Measurements from ENCODE around the gene NCEH1. TPM values are rescaled to one million over a fixed set of nuclear protein-coding genes. Genes with fewer than 3 reads are reported as not detected.

The NCEH1 gene
- total RNA-seq, 1 experiment from 2014 or later, result 4.7 TPM

DNA sequence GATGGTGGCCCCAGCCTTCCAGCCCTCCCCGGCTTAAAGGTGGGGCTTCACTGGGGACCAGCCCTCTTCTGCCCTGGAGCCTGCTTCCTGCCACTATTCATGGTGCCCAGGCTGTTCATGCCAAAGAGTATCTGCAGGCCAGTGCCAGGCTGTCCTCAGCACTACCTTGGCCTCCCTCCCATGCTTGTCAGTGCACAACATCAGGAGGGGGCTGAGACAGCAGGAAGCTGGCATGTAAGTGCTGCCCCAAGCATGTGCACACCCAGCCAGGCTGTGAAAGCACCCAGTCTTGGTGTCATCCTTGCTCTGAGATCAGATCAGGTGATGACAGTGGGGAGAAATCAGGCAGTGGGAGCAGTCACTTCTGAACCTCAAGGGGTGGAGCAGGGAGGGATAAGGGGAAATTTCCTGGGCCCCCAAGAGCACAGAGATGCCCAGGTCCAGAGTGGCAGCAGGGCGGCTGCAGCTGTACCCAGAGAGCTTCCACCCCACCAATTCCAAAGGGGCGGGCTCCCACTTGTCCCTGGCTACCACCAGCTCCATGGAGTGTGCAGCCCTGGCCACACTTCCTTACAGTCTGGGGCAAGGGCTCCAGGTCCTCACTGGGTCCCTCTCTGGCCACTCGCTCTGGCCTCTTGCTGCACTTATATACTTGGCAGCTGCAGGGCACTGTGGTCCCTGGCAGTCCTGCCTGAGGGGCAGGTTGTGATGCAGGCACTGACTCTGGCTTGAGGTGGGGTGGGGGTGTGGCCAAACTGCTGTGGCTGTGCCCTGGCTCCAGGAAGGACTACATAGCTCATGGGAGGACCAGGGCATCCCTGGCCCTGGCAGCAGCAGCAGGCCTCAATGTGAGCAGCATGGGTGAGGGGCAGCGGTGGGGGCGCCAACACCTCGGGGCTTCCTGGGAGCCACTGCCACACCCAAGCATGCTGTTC, 96.3 kb downstream of the NCEH1 start:
- no peaks in the 10 kb centered on the region for H3K4me1 ChIP-seq (ENCODE audit: low read length)
- H2AFZ ChIP-seq (ENCODE audit: low read length), result no peak overlapping the region
- no peaks in the 10 kb centered on the region for H3K27me3 ChIP-seq (ENCODE audit: low read length)
- no peaks in the 10 kb centered on the region for H4K20me1 ChIP-seq (ENCODE audit: insufficient read depth, low read depth, low read length)
- no peak overlapping the region for H3K4me2 ChIP-seq (ENCODE audit: low read depth, low read length, poor library complexity, severe bottlenecking)
- no peak overlapping the region for H3K27ac ChIP-seq (ENCODE audit: low read length)
- no peak overlapping the region for H3K9ac ChIP-seq (ENCODE audit: low read length)
- no peaks in the 10 kb centered on the region for H3K36me3 ChIP-seq (ENCODE audit: insufficient read depth, low read length)
- DNase-seq, result no peak
- no peaks in the 10 kb centered on the region for H3K79me2 ChIP-seq (ENCODE audit: low read length)
- H3K9me3 ChIP-seq (ENCODE audit: low read length), result no peaks in the 10 kb centered on the region
- no peaks in the 10 kb centered on the region for H3K9me2 ChIP-seq (replicated peaks; ENCODE audit: insufficient read depth, low read length)
- no peak overlapping the region for H3K4me3 ChIP-seq (ENCODE audit: low read length)

DNA sequence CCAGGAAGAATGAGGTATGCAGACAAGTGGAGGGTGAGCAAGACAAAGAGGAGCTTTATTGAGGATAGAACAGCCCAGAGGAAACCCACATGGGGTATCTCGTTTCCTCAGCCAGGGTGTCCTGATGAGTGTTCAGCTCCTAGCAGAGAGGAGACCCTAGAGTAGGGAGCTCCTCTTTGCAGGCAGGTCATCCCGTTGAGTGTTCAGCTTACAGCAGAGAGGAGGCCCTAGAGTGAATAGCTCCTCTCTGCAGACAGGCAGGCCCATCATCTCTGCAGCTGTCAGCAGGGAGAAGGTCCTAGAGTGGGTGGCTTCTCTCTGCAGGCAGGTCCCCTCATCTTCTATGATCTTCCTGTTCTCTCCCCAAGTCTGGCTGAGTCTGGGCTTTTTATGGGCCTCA, 97.0 kb downstream of the NCEH1 start:
- no peaks in the 10 kb centered on the region for H3K36me3 ChIP-seq (ENCODE audit: insufficient read depth, low read length)
- no peaks in the 10 kb centered on the region for H3K79me2 ChIP-seq (ENCODE audit: low read length)
- H3K9me2 ChIP-seq (replicated peaks; ENCODE audit: insufficient read depth, low read length), result no peaks in the 10 kb centered on the region

DNA sequence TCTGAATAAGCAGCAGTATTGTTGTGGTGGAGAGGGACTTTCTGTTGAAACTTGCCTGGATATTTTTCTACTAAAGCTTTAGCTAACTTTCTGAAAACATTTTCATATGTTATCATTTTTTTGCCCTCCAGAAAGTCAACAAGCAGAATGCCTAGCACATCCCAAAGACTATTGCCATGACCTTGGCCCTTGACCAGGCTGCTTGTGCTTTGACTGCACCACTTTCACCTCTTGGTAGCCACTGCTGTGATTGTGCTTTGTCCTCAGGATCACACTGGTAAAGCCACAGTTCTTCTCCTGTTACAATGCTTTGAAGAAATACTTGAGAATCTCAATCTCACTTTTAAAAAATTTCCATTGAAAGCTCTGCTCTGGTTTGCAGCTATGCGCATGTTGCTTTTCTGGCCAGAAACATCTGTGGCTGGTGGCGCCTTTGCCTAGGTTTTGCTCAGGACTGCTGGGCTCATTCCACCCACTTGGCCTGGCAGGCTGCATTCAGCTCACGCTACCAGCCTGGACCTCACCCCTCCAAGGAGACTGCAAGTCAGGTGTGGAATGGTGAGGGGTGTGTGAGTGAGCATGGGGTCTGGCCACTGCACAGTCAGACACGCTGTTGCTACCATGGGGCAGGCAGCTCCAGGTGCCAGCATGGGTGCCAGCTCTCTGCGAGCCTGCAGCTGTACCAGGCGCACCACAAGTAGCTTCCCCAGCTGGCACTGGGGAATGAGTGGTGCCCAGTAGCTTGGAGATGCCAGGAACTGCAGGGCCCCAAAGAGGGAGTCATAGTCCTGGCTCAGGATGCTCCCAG, 97.8 kb downstream of the NCEH1 start:
- H2AFZ ChIP-seq (ENCODE audit: low read length), result no peak overlapping the region
- no peak overlapping the region for H3K27ac ChIP-seq (ENCODE audit: low read length)
- H3K9ac ChIP-seq (ENCODE audit: low read length), result no peak overlapping the region
- H3K4me2 ChIP-seq (ENCODE audit: low read depth, low read length, poor library complexity, severe bottlenecking), result no peak overlapping the region
- no peaks in the 10 kb centered on the region for H3K9me3 ChIP-seq (ENCODE audit: low read length)
- H3K4me1 ChIP-seq (ENCODE audit: low read length), result no peaks in the 10 kb centered on the region
- H3K79me2 ChIP-seq (ENCODE audit: low read length), result no peaks in the 10 kb centered on the region
- no peak overlapping the region for H3K4me3 ChIP-seq (ENCODE audit: low read length)
- no peaks in the 10 kb centered on the region for H3K9me2 ChIP-seq (replicated peaks; ENCODE audit: insufficient read depth, low read length)
- DNase-seq, result no peak
- no peaks in the 10 kb centered on the region for H3K36me3 ChIP-seq (ENCODE audit: insufficient read depth, low read length)
- no peaks in the 10 kb centered on the region for H4K20me1 ChIP-seq (ENCODE audit: insufficient read depth, low read depth, low read length)
- no peaks in the 10 kb centered on the region for H3K27me3 ChIP-seq (ENCODE audit: low read length)

More for the DNA sequence above, 97.0 kb downstream of the NCEH1 start:
- Histone ChIP-seq H3K9ac (ENCODE audit: low read length) (no peak overlapping the region), H3K9me3 (ENCODE audit: low read length) (no peaks in the 10 kb centered on the region), H2AFZ (ENCODE audit: low read length) (no peak overlapping the region), H3K27me3 (ENCODE audit: low read length) (no peaks in the 10 kb centered on the region), H3K4me2 (ENCODE audit: low read depth, low read length, poor library complexity, severe bottlenecking) (no peak overlapping the region), H3K4me1 (ENCODE audit: low read length) (no peaks in the 10 kb centered on the region), H4K20me1 (ENCODE audit: insufficient read depth, low read depth, low read length) (no peaks in the 10 kb centered on the region), H3K4me3 (ENCODE audit: low read length) (no peak overlapping the region), H3K27ac (ENCODE audit: low read length) (no peak overlapping the region)
- no peak for DNase-seq

DNA sequence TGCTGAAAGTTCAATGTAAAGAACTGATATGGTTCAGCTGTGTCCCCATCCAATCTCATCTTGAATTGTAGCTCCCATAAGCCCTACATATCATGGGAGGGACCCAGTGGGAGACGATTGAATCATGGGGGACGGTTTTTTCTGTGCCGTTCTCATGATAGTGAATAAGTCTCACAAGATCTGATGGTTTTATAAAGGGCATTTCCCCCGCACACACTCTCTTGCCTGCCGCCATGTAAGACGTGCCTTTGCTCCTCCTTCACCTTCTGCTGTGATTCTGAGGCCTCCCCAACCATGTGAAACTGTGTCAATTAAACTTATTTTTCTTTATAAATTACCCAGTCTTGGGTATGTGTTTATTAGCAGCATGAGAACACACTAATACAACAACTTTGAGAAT, 101.1 kb downstream of the NCEH1 start:
- H3K4me1 ChIP-seq (ENCODE audit: low read length), result no peaks in the 10 kb centered on the region

DNA sequence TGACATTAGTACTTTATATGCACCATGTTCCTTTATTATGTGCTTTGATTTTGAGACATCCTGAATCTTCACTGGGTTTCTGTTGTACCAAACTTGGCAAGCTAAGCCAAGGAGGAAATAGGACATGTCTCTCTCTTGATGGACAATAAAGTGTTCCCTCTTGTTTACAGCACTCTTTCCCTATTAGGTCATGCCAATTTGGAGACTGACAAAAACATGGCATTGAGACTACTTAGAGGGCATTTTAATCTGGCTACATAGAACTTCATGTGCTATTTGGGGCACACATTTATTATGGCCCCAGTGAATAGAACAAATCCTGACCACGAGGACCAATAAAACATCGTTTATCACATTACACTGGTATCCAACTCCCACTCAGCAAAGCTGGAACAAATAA, 102.3 kb downstream of the NCEH1 start:
- H2AFZ ChIP-seq (ENCODE audit: low read length), result no peak overlapping the region
- H3K27me3 ChIP-seq (ENCODE audit: low read length), result no peaks in the 10 kb centered on the region
- no peak overlapping the region for H3K4me2 ChIP-seq (ENCODE audit: low read depth, low read length, poor library complexity, severe bottlenecking)
- no peaks in the 10 kb centered on the region for H3K9me3 ChIP-seq (ENCODE audit: low read length)
- H3K36me3 ChIP-seq (ENCODE audit: insufficient read depth, low read length), result no peaks in the 10 kb centered on the region
- H4K20me1 ChIP-seq (ENCODE audit: insufficient read depth, low read depth, low read length), result no peaks in the 10 kb centered on the region
- H3K79me2 ChIP-seq (ENCODE audit: low read length), result no peaks in the 10 kb centered on the region
- no peaks in the 10 kb centered on the region for H3K9me2 ChIP-seq (replicated peaks; ENCODE audit: insufficient read depth, low read length)
- DNase-seq, result no peak
- no peak overlapping the region for H3K27ac ChIP-seq (ENCODE audit: low read length)
- H3K4me3 ChIP-seq (ENCODE audit: low read length), result no peak overlapping the region
- H3K9ac ChIP-seq (ENCODE audit: low read length), result no peak overlapping the region
- H3K4me1 ChIP-seq (ENCODE audit: low read length), result no peaks in the 10 kb centered on the region

More for the DNA sequence above, 101.1 kb downstream of the NCEH1 start:
- Histone ChIP-seq H3K9me2 (replicated peaks; ENCODE audit: insufficient read depth, low read length) (no peaks in the 10 kb centered on the region), H3K27me3 (ENCODE audit: low read length) (no peaks in the 10 kb centered on the region), H3K9me3 (ENCODE audit: low read length) (no peaks in the 10 kb centered on the region), H4K20me1 (ENCODE audit: insufficient read depth, low read depth, low read length) (no peaks in the 10 kb centered on the region), H3K4me3 (ENCODE audit: low read length) (no peak overlapping the region), H2AFZ (ENCODE audit: low read length) (no peak overlapping the region), H3K9ac (ENCODE audit: low read length) (no peak overlapping the region), H3K27ac (ENCODE audit: low read length) (no peak overlapping the region), H3K79me2 (ENCODE audit: low read length) (no peaks in the 10 kb centered on the region), H3K4me2 (ENCODE audit: low read depth, low read length, poor library complexity, severe bottlenecking) (no peak overlapping the region), H3K36me3 (ENCODE audit: insufficient read depth, low read length) (no peaks in the 10 kb centered on the region)
- no peak for DNase-seq

DNA sequence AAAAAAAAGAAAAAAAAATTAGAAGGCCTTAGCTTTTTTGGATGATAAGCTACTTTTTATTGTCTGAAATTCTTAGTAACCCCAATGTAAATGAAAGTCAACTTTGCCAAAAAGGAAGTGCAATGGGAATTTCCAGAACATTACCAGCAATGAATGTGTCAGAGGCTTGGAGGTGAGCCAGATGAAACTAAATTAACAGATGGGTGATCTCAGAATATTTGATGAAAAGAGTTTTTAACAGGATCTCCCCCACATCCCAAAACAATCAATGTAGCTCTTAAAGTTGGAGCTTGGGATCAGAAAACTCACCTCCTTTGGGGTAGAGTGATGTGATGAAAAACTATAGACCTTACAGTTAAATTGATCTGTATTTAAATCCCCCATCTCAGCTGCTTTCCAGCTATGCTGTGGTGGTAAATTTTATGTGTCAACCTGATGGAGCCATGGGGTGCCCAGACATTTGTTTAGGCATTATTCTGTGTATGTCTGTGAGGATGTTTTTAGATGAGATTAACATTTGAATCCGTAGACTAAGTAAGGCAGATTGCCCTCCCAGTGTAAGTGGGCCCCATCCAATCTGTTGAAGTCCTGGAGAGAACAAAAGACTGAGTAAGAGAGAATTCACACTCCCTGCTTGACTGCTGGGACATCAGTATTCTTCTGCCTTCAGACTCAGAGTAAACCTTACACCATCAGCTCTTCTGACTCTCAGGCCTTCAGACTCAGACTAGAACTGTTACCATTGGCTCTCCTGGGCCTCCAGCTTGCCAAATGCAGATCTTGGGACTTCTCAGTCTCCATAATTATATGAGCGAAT, 103.4 kb downstream of the NCEH1 start:
- H3K4me2 ChIP-seq (ENCODE audit: low read depth, low read length, poor library complexity, severe bottlenecking), result no peak overlapping the region
- H3K27me3 ChIP-seq (ENCODE audit: low read length), result no peaks in the 10 kb centered on the region
- no peak overlapping the region for H3K9ac ChIP-seq (ENCODE audit: low read length)
- DNase-seq, result no peak
- H3K9me2 ChIP-seq (replicated peaks; ENCODE audit: insufficient read depth, low read length), result no peaks in the 10 kb centered on the region
- no peak overlapping the region for H3K27ac ChIP-seq (ENCODE audit: low read length)
- no peak overlapping the region for H2AFZ ChIP-seq (ENCODE audit: low read length)
- no peaks in the 10 kb centered on the region for H3K36me3 ChIP-seq (ENCODE audit: insufficient read depth, low read length)
- no peak overlapping the region for H3K4me3 ChIP-seq (ENCODE audit: low read length)
- H3K79me2 ChIP-seq (ENCODE audit: low read length), result no peaks in the 10 kb centered on the region
- no peaks in the 10 kb centered on the region for H3K9me3 ChIP-seq (ENCODE audit: low read length)
- no peaks in the 10 kb centered on the region for H4K20me1 ChIP-seq (ENCODE audit: insufficient read depth, low read depth, low read length)
- H3K4me1 ChIP-seq (ENCODE audit: low read length), result no peaks in the 10 kb centered on the region

DNA sequence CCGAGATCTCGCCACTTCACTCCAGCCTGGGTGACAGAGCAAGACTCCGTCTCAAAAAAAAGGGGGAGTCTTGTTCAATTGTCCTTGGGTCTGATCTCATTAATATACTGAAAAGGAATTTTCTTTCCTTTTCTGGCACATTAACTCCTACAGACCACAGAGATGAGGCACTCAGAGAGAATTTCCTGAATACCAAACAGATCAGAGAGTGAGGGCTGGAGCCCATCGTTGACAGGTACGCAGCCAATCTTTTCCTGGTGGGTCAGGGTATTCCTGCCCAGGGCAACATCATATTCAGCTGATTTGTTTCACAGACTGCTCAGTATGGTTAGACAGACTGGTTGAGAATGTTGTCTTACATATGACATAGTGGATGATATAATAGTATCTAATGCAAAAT, 104.8 kb downstream of the NCEH1 start:
- H3K27ac ChIP-seq (ENCODE audit: low read length), result no peak overlapping the region
- H3K9ac ChIP-seq (ENCODE audit: low read length), result no peak overlapping the region
- no peaks in the 10 kb centered on the region for H3K9me2 ChIP-seq (replicated peaks; ENCODE audit: insufficient read depth, low read length)
- H3K4me2 ChIP-seq (ENCODE audit: low read depth, low read length, poor library complexity, severe bottlenecking), result no peak overlapping the region
- no peak overlapping the region for H2AFZ ChIP-seq (ENCODE audit: low read length)
- H3K79me2 ChIP-seq (ENCODE audit: low read length), result no peaks in the 10 kb centered on the region
- no peaks in the 10 kb centered on the region for H3K27me3 ChIP-seq (ENCODE audit: low read length)
- no peak overlapping the region for H3K4me3 ChIP-seq (ENCODE audit: low read length)
- no peaks in the 10 kb centered on the region for H3K36me3 ChIP-seq (ENCODE audit: insufficient read depth, low read length)
- H3K4me1 ChIP-seq (ENCODE audit: low read length), result no peaks in the 10 kb centered on the region
- DNase-seq, result no peak
- no peaks in the 10 kb centered on the region for H4K20me1 ChIP-seq (ENCODE audit: insufficient read depth, low read depth, low read length)
- H3K9me3 ChIP-seq (ENCODE audit: low read length), result no peaks in the 10 kb centered on the region

All from Karpas-422 (cell line).